Measurements from ENCODE around the gene ACE. TPM values are rescaled to one million over a fixed set of nuclear protein-coding genes. Genes with fewer than 3 reads are reported as not detected.

ACE gene
- total RNA-seq, 1 experiment from 2014 or later, result 5.4 TPM

DNA sequence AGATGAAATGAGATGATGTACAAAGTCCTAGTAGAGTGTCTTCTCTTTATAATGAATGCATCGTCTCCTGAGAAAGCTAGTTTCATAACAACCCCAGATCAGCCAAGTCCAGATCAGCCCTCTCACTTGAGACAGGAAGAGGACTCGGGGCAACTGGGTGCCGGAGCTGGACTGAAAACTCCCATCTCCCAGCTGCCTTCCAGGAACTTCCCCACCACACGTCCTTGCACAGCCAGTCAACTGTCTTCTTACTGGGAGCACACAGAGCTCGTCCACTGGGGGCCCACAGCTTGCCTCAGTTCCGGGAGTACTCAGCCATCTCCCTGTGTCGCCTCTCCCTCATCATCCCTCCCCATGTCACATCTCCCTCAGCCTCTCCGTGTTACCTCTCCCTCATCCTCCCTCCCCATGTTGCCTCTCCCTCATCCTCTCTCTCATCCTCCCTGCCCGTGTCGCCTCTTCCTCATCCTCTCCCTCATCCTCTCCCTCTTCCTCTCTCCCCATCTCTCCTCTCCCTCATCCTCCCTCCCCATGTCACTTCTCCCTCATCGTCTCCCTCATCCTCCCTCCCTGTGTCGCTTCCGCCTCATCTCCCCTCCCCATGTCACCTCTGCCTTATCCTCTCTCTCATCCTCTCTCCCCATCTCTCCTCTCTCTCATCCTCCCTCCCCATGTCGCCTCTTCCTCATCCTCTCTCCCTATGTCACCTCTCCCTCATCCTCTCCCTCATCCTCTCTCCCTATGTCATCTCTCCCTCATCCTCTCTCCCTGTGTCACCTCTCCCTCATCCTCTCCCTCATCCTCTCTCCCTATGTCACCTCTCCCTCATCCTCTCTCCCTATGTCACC lies 23.9 kb downstream of the ACE start:
- Mint-ChIP-seq H3K36me3 (ENCODE audit: insufficient read depth in 1 of 3, low read depth in 3 of 3) (no peaks in the 10 kb centered on the region), H3K27me3 (ENCODE audit: low read depth) (peaks cover 26% of the 10 kb centered on the region), H3K9me3 (peaks cover 0 to 4% of the 10 kb centered on the region in 2 experiments; a peak in 4 of 5 replicates), H3K4me3 (peak overlapping the region in 1 of 2 experiments; percentile 7; a peak in 1 of 5 replicates), H3K4me1 (peaks cover 7 to 11% of the 10 kb centered on the region in 2 experiments), H3K27ac (no peak overlapping the region)
- no peak for DNase-seq
- Histone ChIP-seq H2BK15ac (ENCODE audit: low read depth, low read length) (no peak overlapping the region), H2BK5ac (ENCODE audit: insufficient read length, low read length) (no peak overlapping the region), H3K4me1 (ENCODE audit: insufficient read depth, low read length) (no peaks in the 10 kb centered on the region), H2BK120ac (ENCODE audit: low read depth, low read length, poor library complexity, severe bottlenecking) (no peak overlapping the region), H3K56ac (ENCODE audit: insufficient read length, low read depth, low read length) (no peak overlapping the region), H4K5ac (ENCODE audit: insufficient read length, low read depth, low read length) (peak overlapping the region; percentile 4), H4K8ac (replicated peaks; ENCODE audit: insufficient read length, low read depth, low read length) (no peak overlapping the region), H3K23ac (ENCODE audit: insufficient read length, low read depth, low read length) (no peak overlapping the region), H2AFZ (ENCODE audit: low read length) (no peak overlapping the region), H3K9ac (ENCODE audit: extremely low read depth, insufficient read length, low read length) (no peak overlapping the region), H3K18ac (ENCODE audit: insufficient read length, low read depth, low read length) (no peak overlapping the region), H3K9me3 (ENCODE audit: control insufficient read depth, low read depth, low read length) (no peaks in the 10 kb centered on the region), H4K91ac (ENCODE audit: insufficient read length, low read depth, low read length) (no peak overlapping the region), H3T11ph (ENCODE audit: low read length) (no peak overlapping the region), H3K79me1 (ENCODE audit: insufficient read depth, low read depth, low read length, poor library complexity, severe bottlenecking) (no peaks in the 10 kb centered on the region), H3K27me3 (ENCODE audit: insufficient read depth, low read length) (no peaks in the 10 kb centered on the region; the same call in 1 of the 2 replicates), H3K4ac (ENCODE audit: low read depth, low read length) (no peak overlapping the region), H2BK12ac (ENCODE audit: insufficient read length, low read depth, low read length) (no peak overlapping the region), H3K79me2 (ENCODE audit: insufficient read depth, low read length) (no peaks in the 10 kb centered on the region), H3K14ac (ENCODE audit: insufficient read depth, low read length) (no peak overlapping the region; the same call in 1 of the 2 replicates), H3K27ac (ENCODE audit: insufficient read length, low read depth, low read length) (no peak overlapping the region), H3K4me2 (ENCODE audit: insufficient read depth, insufficient read length, low read length) (no peak overlapping the region), H2BK20ac (ENCODE audit: low read depth, low read length, poor library complexity, severe bottlenecking) (no peak overlapping the region), H4K20me1 (ENCODE audit: control insufficient read depth, insufficient read depth, insufficient read length) (peaks cover 2% of the 10 kb centered on the region), H2AK5ac (ENCODE audit: insufficient read length, low read length) (no peak overlapping the region), H3K23me2 (ENCODE audit: insufficient read length, low read depth, low read length, poor library complexity, severe bottlenecking) (peaks cover 3% of the 10 kb centered on the region)
- 100% methylated on average over 1 of the region's 14 CpGs for WGBS (ENCODE audit: extremely low coverage, insufficient read length, low lambda C conversion rate)
- TF ChIP-seq, protein P1, sequence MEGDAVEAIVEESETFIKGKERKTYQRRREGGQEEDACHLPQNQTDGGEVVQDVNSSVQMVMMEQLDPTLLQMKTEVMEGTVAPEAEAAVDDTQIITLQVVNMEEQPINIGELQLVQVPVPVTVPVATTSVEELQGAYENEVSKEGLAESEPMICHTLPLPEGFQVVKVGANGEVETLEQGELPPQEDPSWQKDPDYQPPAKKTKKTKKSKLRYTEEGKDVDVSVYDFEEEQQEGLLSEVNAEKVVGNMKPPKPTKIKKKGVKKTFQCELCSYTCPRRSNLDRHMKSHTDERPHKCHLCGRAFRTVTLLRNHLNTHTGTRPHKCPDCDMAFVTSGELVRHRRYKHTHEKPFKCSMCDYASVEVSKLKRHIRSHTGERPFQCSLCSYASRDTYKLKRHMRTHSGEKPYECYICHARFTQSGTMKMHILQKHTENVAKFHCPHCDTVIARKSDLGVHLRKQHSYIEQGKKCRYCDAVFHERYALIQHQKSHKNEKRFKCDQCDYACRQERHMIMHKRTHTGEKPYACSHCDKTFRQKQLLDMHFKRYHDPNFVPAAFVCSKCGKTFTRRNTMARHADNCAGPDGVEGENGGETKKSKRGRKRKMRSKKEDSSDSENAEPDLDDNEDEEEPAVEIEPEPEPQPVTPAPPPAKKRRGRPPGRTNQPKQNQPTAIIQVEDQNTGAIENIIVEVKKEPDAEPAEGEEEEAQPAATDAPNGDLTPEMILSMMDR (conservative IDR thresholded peaks at IDR 0.05), result no peak

All from H9 (cell line).